22Rv1 (cell line): ENCODE data around the gene SLC24A5.

Experiments used
- CTCF ChIP-seq: fragments of 450-650 bp; IDR thresholded peaks from 2 replicates; pipeline ENCODE4 v1.5.1; 2017; ENCODE audit warnings: mild to moderate bottlenecking
- ZFX ChIP-seq: fragments of 450-650 bp; IDR thresholded peaks from 2 replicates; pipeline ENCODE4 v1.6.1; 2017; ENCODE audit warnings: antibody characterized with exemption, borderline replicate concordance

- TF ChIP-seq CTCF (no peak), ZFX (no peak)
Observed at GRCh38 chr15:48177383-48177765, 56.6 kb downstream of the SLC24A5 start.
